Body of pancreas (tissue), 4 donors: ENCODE measurements around the gene AOAH.

ENCODE experiments used
- POLR2A ChIP-seq, 3 donors: fragments of 450-650 bp; IDR thresholded peaks; one replicate each; pipeline ENCODE4 v1.6.1; 2016; ENCODE audit warnings: antibody characterized with exemption in 3 of 3, mild to moderate bottlenecking in 2 of 3
- TF ChIP-seq, protein P1 (sequence below), 7 experiments: fragments of 450-650 bp in 4 of 7; fragments of 200-600 bp in 3 of 7; sonication (generic) in 3 of 7; IDR thresholded peaks; one replicate each; pipeline ENCODE4 v1.5.1; 2016 to 2019; ENCODE audit warnings: antibody characterized with exemption in 7 of 7

DNA sequence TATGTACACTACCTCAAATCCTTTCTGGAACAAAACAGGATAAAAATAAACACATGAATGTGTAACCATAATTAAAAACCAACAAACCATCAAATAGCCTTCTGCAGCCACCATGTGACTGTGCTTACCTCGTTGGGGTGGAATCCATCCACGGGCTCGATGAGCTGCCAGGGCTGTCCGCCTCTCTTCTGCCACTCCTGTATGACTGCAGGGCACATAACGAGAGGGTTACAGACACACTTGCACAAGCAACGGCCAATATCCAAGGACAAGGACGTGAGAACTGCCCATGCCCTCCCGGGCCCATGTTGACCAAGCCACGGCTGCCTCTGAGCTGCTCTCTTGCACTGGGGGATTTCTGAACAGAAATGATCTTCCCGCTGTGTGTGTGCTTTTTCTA is 202.4 kb downstream of the AOAH start:
- no peak for TF ChIP-seq POLR2A (IDR thresholded peaks at IDR 0.05)
- TF ChIP-seq, protein P1, sequence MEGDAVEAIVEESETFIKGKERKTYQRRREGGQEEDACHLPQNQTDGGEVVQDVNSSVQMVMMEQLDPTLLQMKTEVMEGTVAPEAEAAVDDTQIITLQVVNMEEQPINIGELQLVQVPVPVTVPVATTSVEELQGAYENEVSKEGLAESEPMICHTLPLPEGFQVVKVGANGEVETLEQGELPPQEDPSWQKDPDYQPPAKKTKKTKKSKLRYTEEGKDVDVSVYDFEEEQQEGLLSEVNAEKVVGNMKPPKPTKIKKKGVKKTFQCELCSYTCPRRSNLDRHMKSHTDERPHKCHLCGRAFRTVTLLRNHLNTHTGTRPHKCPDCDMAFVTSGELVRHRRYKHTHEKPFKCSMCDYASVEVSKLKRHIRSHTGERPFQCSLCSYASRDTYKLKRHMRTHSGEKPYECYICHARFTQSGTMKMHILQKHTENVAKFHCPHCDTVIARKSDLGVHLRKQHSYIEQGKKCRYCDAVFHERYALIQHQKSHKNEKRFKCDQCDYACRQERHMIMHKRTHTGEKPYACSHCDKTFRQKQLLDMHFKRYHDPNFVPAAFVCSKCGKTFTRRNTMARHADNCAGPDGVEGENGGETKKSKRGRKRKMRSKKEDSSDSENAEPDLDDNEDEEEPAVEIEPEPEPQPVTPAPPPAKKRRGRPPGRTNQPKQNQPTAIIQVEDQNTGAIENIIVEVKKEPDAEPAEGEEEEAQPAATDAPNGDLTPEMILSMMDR (IDR thresholded peaks at IDR 0.05): no peak
